ENCODE measurements around the gene NUP210L.

- TF ChIP-seq EZH2phosphoT487 (IDR thresholded peaks at IDR 0.05; ENCODE audit: insufficient read depth, low read depth) = no peak
- TF ChIP-seq EZH2 (IDR thresholded peaks at IDR 0.05; ENCODE audit: insufficient read depth, poor library complexity, severe bottlenecking) = no peak
Observed at GRCh38 chr1:153942766-153943549, 211.9 kb downstream of the NUP210L start.

Data from GM23248 (cell line).